Smooth muscle cell (in vitro differentiated cells): Measurements from ENCODE around the gene IL17REL. TPM values are rescaled to one million over a fixed set of nuclear protein-coding genes. Genes with fewer than 3 reads are reported as not detected.
A peak's percentile ranks its signal among the peaks of the same experiment; 100 is the strongest.

ENCODE experiments used
- DNase-seq: peaks from one replicate; lab custom pipeline; 2025; ENCODE audit not compliant: unreplicated experiment; lab: John Stamatoyannopoulos, UW
- H2AFZ ChIP-seq: fragments of 200-600 bp; sonication (generic); 2 replicates; pipeline ENCODE4 v1.6.0; 2016; ENCODE audit warnings: antibody characterized with exemption, low read depth, mild to moderate bottlenecking
- H3F3A ChIP-seq: fragments of 200-600 bp; sonication (generic); 2 replicates; pipeline ENCODE4 v1.6.0; 2017; ENCODE audit warnings: antibody characterized with exemption, low read depth
- H3K27ac ChIP-seq: fragments of 200-600 bp; sonication (generic); 2 replicates; pipeline ENCODE4 v1.5.1; 2016; ENCODE audit warnings: low read depth, mild to moderate bottlenecking
- H3K27me3 ChIP-seq: fragments of 200-600 bp; sonication (generic); 2 replicates; pipeline ENCODE4 v1.6.1; 2016; ENCODE audit warnings: low read depth, mild to moderate bottlenecking
- H3K36me3 ChIP-seq: fragments of 200-600 bp; sonication (generic); 2 replicates; pipeline ENCODE4 v1.5.1; 2016; ENCODE audit warnings: low read depth
- H3K4me1 ChIP-seq: fragments of 200-600 bp; sonication (generic); 2 replicates; pipeline ENCODE4 v1.5.1; 2016; ENCODE audit warnings: low read depth
- H3K4me2 ChIP-seq: fragments of 200-600 bp; sonication (generic); 2 replicates; pipeline ENCODE4 v1.6.0; 2016; ENCODE audit warnings: mild to moderate bottlenecking
- H3K4me3 ChIP-seq: fragments of 200-600 bp; sonication (generic); 2 replicates; pipeline ENCODE4 v1.5.1; 2016; ENCODE audit warnings: mild to moderate bottlenecking
- H3K79me2 ChIP-seq: fragments of 200-600 bp; sonication (generic); 2 replicates; pipeline ENCODE4 v1.6.0; 2016; ENCODE audit warnings: low read depth, mild to moderate bottlenecking
- H3K9ac ChIP-seq: fragments of 200-600 bp; sonication (generic); 2 replicates; pipeline ENCODE4 v1.6.0; 2016; ENCODE audit warnings: low read depth
- H3K9me3 ChIP-seq: fragments of 200-600 bp; sonication (generic); replicated peaks from 2 replicates; pipeline ENCODE4 v1.5.1; 2016; ENCODE audit warnings: low read depth
- H4K20me1 ChIP-seq: fragments of 200-600 bp; sonication (generic); 2 replicates; pipeline ENCODE4 v1.6.0; 2016; ENCODE audit warnings: low read depth
- CTCF ChIP-seq: fragments of 200-600 bp; sonication (generic); IDR thresholded peaks from 2 replicates; pipeline ENCODE4 v1.5.1; 2017; ENCODE audit warnings: borderline replicate concordance, mild to moderate bottlenecking, antibody characterized with exemption; ENCODE audit not compliant: insufficient read depth, poor library complexity, severe bottlenecking
- WGBS: methylation state at CpG from one replicate; pipeline ENCODE4 v1.1.7; 2016; ENCODE audit warnings: low lambda C conversion rate; 5-methylcytosine and 5-hydroxymethylcytosine counted together
- polyA plus RNA-seq: library from polyadenylated mRNA; unstranded; fragments of >200 nt; fragmentation: Nextera tagmentation; extraction: Ambion mirVana; gene quantifications from 2 replicates; pipeline ENCODE4 v1.2.1, GENCODE V29; 2016
- total RNA-seq: library from RNA; depleted of rRNA; stranded (reverse); fragments of >200 nt; gene quantifications from 2 replicates; pipeline ENCODE4 v1.2.3, GENCODE V29; 2014

Gene IL17REL
- total and polyA plus RNA-seq, 2 experiments from 2014 or later, result 0.04 TPM; not detected in 1

- H3K36me3 ChIP-seq, result no peaks in the 10 kb centered on the region
- H3K9ac ChIP-seq, result no peak overlapping the region
- no peak for DNase-seq
- TF ChIP-seq CTCF, result no peak
- H3K9me3 ChIP-seq, result no peaks in the 10 kb centered on the region
- H3K4me2 ChIP-seq, result no peak overlapping the region
- no peaks in the 10 kb centered on the region for H4K20me1 ChIP-seq
- H3K27ac ChIP-seq, result no peak overlapping the region
- no peak overlapping the region for H2AFZ ChIP-seq
- H3K27me3 ChIP-seq, result no peaks in the 10 kb centered on the region
- WGBS, result 61% methylated on average over 22 of the region's 45 CpGs
- H3F3A ChIP-seq, result no peaks in the 10 kb centered on the region
- no peak overlapping the region for H3K4me3 ChIP-seq
- H3K4me1 ChIP-seq, result no peaks in the 10 kb centered on the region
- no peaks in the 10 kb centered on the region for H3K79me2 ChIP-seq
Measured at GRCh38 chr22:49972163-49973017, 40.2 kb downstream of the IL17REL start.

- Histone ChIP-seq H4K20me1 (no peaks in the 10 kb centered on the region), H3K4me2 (peak overlapping the region; percentile 95), H3K4me3 (peak overlapping the region; percentile 54), H3K79me2 (no peaks in the 10 kb centered on the region), H3K27me3 (no peaks in the 10 kb centered on the region), H3K4me1 (no peaks in the 10 kb centered on the region), H3K9me3 (no peaks in the 10 kb centered on the region), H2AFZ (no peak overlapping the region), H3K9ac (peak overlapping the region; percentile 76), H3F3A (no peaks in the 10 kb centered on the region), H3K36me3 (no peaks in the 10 kb centered on the region), H3K27ac (peak overlapping the region; percentile 55)
- WGBS, result 21% methylated on average over 43 of the region's 81 CpGs
- no peak for DNase-seq
- no peak for TF ChIP-seq CTCF
Measured at GRCh38 chr22:49971232-49972162, 41.1 kb downstream of the IL17REL start.

- DNase-seq, result peak; percentile 90
- 16% methylated on average over 29 of the region's 32 CpGs for WGBS
- Histone ChIP-seq H3K4me2 (peak overlapping the region; percentile 95), H3K4me1 (no peaks in the 10 kb centered on the region), H4K20me1 (peaks cover under 1% of the 10 kb centered on the region), H3K4me3 (peak overlapping the region; percentile 54), H3K9me3 (no peaks in the 10 kb centered on the region), H3K27ac (peak overlapping the region; percentile 55), H2AFZ (no peak overlapping the region), H3K36me3 (no peaks in the 10 kb centered on the region), H3K27me3 (no peaks in the 10 kb centered on the region), H3K9ac (peak overlapping the region; percentile 76), H3F3A (no peaks in the 10 kb centered on the region), H3K79me2 (no peaks in the 10 kb centered on the region)
- TF ChIP-seq CTCF, result no peak
Measured at GRCh38 chr22:49970528-49971231, 41.9 kb downstream of the IL17REL start.
